Activated naive CD8-positive, alpha-beta T cell treated with anti-CD3 and anti-CD28 coated beads, Interleukin-2, amount 50 U/mL, for 24 hours (primary cell): ENCODE results near the gene AQP9.
"Not testable (repeated sequence)": the region's sequence is repeated elsewhere in the genome, so short reads cannot be mapped to it uniquely, and the experiment has no call there.

Source experiments
- ATAC-seq: fragments of 150-1000 bp; cut with Tn5 transposase; one replicate; pipeline ENCODE4 v1.10.0; 2021
- DNase-seq: peaks from one replicate; pipeline ENCODE4 v3.0.0; 2021
- H3K27ac Mint-ChIP-seq: one replicate; pipeline ENCODE4 v1.8.0; 2021; ENCODE audit warnings: mild to moderate bottlenecking, mixed read lengths
- H3K27me3 Mint-ChIP-seq: one replicate; pipeline ENCODE4 v1.8.0; 2021; ENCODE audit warnings: mixed read lengths
- H3K36me3 Mint-ChIP-seq: one replicate; pipeline ENCODE4 v1.8.0; 2021; ENCODE audit warnings: low read depth, mixed read lengths
- H3K4me1 Mint-ChIP-seq: one replicate; pipeline ENCODE4 v1.8.0; 2021; ENCODE audit warnings: mixed read lengths
- H3K4me3 Mint-ChIP-seq: one replicate; pipeline ENCODE4 v1.8.0; 2021; ENCODE audit warnings: mild to moderate bottlenecking, moderate library complexity, mixed read lengths
- H3K9me3 Mint-ChIP-seq: one replicate; pipeline ENCODE4 v1.8.0; 2021; ENCODE audit warnings: mixed read lengths

AQP9 gene, protein sequence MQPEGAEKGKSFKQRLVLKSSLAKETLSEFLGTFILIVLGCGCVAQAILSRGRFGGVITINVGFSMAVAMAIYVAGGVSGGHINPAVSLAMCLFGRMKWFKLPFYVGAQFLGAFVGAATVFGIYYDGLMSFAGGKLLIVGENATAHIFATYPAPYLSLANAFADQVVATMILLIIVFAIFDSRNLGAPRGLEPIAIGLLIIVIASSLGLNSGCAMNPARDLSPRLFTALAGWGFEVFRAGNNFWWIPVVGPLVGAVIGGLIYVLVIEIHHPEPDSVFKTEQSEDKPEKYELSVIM

GRCh38 chr15:58138106-58138505 lies at the start of gene AQP9:
TSS of gene AQP9 (plus strand) at chr15:58138381. CDS start at chr15:58138566, 185 bp downstream.
- Mint-ChIP-seq H3K4me1 (peaks cover 15% of the 10 kb centered on the region), H3K27me3 (peaks cover 17% of the 10 kb centered on the region), H3K9me3 (no peaks in the 10 kb centered on the region), H3K36me3 (no peaks in the 10 kb centered on the region), H3K4me3 (no peak within 1 kb of the TSS), H3K27ac (no peak within 1 kb of the TSS)
- no peak for ATAC-seq
- DNase-seq, result no peak

- Mint-ChIP-seq H3K36me3 (no peaks in the 10 kb centered on the region), H3K9me3 (no peaks in the 10 kb centered on the region), H3K27me3 (peaks cover 24% of the 10 kb centered on the region), H3K4me1 (no peaks in the 10 kb centered on the region), H3K4me3 (no peak overlapping the region), H3K27ac (no peak overlapping the region)
- DNase-seq, result no peak
- no peak for ATAC-seq
Observed at GRCh38 chr15:58095415-58095814, 42.8 kb upstream of the AQP9 start.

DNA sequence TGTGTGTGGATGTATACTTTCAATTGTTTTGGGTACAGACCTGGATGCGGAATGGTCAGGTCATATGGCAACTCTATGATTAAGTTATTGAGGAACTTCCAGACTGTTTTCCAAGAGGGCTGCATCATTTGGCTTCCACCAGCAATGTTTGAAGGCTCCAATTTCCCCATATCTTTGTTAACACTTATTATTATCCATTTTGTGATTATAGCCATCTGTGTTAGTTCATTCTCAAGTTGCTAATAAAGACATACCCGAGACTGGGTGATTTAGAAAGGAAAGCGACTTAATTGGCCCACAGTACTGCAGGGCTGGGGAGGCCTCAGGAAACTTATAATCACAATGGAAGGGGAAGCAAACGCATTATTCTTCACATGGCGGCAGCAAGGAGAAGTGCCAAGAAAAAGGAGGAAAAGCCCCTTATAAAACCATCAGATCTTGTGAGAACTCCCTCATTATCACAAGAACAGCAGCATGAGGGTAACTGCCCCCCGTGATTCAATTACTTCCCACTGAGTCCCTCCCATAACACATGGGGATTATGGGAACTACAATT lies 41.6 kb upstream of the AQP9 start:
- H3K36me3 Mint-ChIP-seq, result no peaks in the 10 kb centered on the region
- no peak for ATAC-seq
- no peaks in the 10 kb centered on the region for H3K9me3 Mint-ChIP-seq
- no peak for DNase-seq
- H3K4me1 Mint-ChIP-seq, result no peaks in the 10 kb centered on the region
- H3K27ac Mint-ChIP-seq, result no peak overlapping the region
- peaks cover 34% of the 10 kb centered on the region for H3K27me3 Mint-ChIP-seq
- H3K4me3 Mint-ChIP-seq, result no peak overlapping the region

GRCh38 chr15:58103482-58103881 lies 34.7 kb upstream of the AQP9 start:
- Mint-ChIP-seq H3K9me3 (no peaks in the 10 kb centered on the region), H3K4me3 (no peak overlapping the region)

DNA sequence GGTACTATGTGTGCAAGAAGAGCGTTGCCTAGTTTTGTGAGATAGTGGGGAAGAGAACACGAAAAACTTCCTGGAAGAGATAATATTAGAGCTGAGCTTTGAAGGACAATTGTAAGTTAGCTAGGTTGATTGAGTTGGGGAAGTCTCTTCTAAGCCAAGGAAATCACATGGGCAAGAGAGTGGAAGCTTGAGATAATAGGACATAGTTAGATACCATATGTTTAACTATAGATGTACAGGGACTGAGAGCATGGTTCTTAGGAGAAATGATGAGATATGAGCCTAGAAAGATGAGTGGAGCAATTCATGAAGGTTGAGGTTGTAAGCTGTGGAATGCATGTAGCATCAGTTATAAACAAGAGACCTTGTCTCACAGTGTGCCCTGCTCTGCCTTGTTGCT lies 30.1 kb upstream of the AQP9 start:
- Mint-ChIP-seq H3K4me1 (no peaks in the 10 kb centered on the region), H3K27me3 (peaks cover 35% of the 10 kb centered on the region), H3K36me3 (no peaks in the 10 kb centered on the region), H3K4me3 (no peak overlapping the region), H3K27ac (no peak overlapping the region), H3K9me3 (no peaks in the 10 kb centered on the region)
- DNase-seq, result no peak
- ATAC-seq, result no peak

More at GRCh38 chr15:58103482-58103881, 34.7 kb upstream of the AQP9 start:
- H3K27ac Mint-ChIP-seq, result no peak overlapping the region
- H3K27me3 Mint-ChIP-seq, result peaks cover 48% of the 10 kb centered on the region
- H3K4me1 Mint-ChIP-seq, result no peaks in the 10 kb centered on the region
- no peak for DNase-seq
- H3K36me3 Mint-ChIP-seq, result no peaks in the 10 kb centered on the region
- ATAC-seq, result no peak

DNA sequence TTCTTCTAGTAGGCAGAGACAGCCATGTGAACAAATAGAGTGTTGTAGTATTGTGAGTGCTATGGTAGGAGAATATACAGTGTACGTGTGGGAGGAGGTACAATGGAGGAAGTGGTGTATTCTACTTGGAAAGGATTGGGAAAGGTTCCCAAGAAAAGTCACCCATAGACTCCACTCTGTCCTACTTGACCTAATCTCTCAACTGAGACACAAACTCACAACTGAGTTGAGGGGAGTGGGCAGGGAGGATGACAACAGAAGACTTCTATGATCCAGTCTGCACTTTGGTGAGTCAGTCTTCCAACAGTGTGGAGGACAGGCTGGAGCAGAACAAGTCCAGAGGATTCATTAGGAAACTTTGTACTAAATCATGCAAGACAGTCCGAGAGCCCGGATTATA lies 28.8 kb upstream of the AQP9 start:
- no peaks in the 10 kb centered on the region for H3K4me1 Mint-ChIP-seq
- H3K36me3 Mint-ChIP-seq, result no peaks in the 10 kb centered on the region
- no peak overlapping the region for H3K4me3 Mint-ChIP-seq
- no peaks in the 10 kb centered on the region for H3K9me3 Mint-ChIP-seq
- H3K27ac Mint-ChIP-seq, result no peak overlapping the region
- DNase-seq (no peak), ATAC-seq (no peak)
- peaks cover 35% of the 10 kb centered on the region for H3K27me3 Mint-ChIP-seq

GRCh38 chr15:58110999-58111717 lies 27.0 kb upstream of the AQP9 start:
- Mint-ChIP-seq H3K27me3 (peaks cover 34% of the 10 kb centered on the region), H3K4me1 (no peaks in the 10 kb centered on the region), H3K9me3 (no peaks in the 10 kb centered on the region), H3K36me3 (no peaks in the 10 kb centered on the region), H3K4me3 (no peak overlapping the region), H3K27ac (no peak overlapping the region)
- DNase-seq (no peak), ATAC-seq (no peak)

DNA sequence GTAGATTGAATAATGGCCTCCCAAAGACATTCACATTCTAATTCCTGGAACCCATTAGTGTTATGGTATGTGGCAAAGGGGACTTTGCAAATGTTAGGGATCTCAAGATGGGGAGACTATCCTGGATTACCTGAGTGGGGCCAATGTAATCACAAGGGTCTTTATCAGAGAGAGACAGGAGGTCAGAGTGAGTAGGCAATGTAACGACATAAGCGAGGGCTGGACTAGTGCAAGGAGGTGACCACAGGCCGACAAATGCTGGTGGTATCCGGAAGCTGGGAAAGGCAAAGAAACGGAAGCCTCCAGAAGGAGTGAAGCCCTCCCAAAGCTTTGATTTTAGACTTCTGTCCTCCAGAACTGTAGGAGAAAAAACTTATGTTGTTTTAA lies 26.5 kb upstream of the AQP9 start:
- no peak overlapping the region for H3K27ac Mint-ChIP-seq
- H3K4me1 Mint-ChIP-seq, result no peaks in the 10 kb centered on the region
- peaks cover 31% of the 10 kb centered on the region for H3K27me3 Mint-ChIP-seq
- no peak for ATAC-seq
- H3K36me3 Mint-ChIP-seq, result no peaks in the 10 kb centered on the region
- no peak overlapping the region for H3K4me3 Mint-ChIP-seq
- DNase-seq, result no peak
- no peaks in the 10 kb centered on the region for H3K9me3 Mint-ChIP-seq

GRCh38 chr15:58113358-58113757 lies 24.8 kb upstream of the AQP9 start:
- not testable (repeated sequence) for H3K9me3 Mint-ChIP-seq, H3K4me1 Mint-ChIP-seq, H3K4me3 Mint-ChIP-seq, H3K27ac Mint-ChIP-seq, ATAC-seq, DNase-seq, H3K36me3 Mint-ChIP-seq
- peaks cover 30% of the 10 kb centered on the region for H3K27me3 Mint-ChIP-seq

DNA sequence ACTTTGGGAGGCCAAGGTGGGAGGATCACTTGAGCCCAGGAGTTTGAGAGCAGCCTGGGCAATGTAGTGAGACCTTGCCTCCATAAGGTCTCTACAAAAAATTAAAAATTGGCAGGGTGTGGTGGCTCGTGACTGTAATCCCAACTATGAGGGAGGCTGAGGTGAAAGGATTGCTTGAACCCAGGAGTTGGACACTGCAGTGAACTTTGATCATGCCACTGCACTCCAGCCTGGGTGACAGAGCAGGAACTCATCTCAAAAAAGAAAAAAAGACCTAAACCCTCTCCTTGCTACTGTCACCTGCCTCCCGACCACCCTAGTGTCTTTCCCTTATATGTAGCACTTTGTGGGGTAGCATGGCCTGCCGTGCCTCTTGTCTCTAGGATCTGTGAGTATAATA lies 23.8 kb upstream of the AQP9 start:
- no peak overlapping the region for H3K27ac Mint-ChIP-seq
- H3K4me3 Mint-ChIP-seq, result no peak overlapping the region
- peaks cover 30% of the 10 kb centered on the region for H3K27me3 Mint-ChIP-seq
- ATAC-seq (no peak), DNase-seq (no peak)
- H3K4me1 Mint-ChIP-seq, result no peaks in the 10 kb centered on the region
- H3K9me3 Mint-ChIP-seq, result no peaks in the 10 kb centered on the region
- no peaks in the 10 kb centered on the region for H3K36me3 Mint-ChIP-seq

GRCh38 chr15:58114812-58115211 lies 23.4 kb upstream of the AQP9 start:
- H3K27ac Mint-ChIP-seq, result no peak overlapping the region
- H3K9me3 Mint-ChIP-seq, result no peaks in the 10 kb centered on the region
- no peak overlapping the region for H3K4me3 Mint-ChIP-seq
- H3K27me3 Mint-ChIP-seq, result peaks cover 30% of the 10 kb centered on the region
- no peak for ATAC-seq
- H3K36me3 Mint-ChIP-seq, result no peaks in the 10 kb centered on the region
- no peak for DNase-seq
- H3K4me1 Mint-ChIP-seq, result no peaks in the 10 kb centered on the region

DNA sequence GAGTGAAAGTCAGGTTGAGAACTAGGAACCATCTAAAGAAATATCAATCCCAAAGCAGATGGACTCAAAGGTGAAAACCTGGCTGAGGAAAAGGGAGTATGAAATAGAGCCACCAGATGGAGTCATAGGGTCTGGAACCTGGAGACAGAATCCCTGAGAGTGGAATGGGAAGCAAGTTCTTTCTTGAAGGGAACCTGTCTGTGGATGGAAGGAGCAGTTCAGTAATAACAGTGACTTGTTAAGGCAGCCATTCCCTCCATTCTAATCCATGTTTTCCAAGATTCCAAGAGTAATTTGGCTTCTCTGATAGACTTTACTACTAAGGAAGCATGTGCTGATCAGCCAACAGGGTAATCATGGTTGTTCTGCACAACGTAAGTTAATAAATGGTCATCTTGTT lies 22.5 kb upstream of the AQP9 start:
- H3K27me3 Mint-ChIP-seq, result peaks cover 30% of the 10 kb centered on the region
- H3K4me1 Mint-ChIP-seq, result no peaks in the 10 kb centered on the region
- no peaks in the 10 kb centered on the region for H3K9me3 Mint-ChIP-seq
- DNase-seq, result no peak
- no peak overlapping the region for H3K4me3 Mint-ChIP-seq
- no peaks in the 10 kb centered on the region for H3K36me3 Mint-ChIP-seq
- no peak overlapping the region for H3K27ac Mint-ChIP-seq
- ATAC-seq, result no peak

GRCh38 chr15:58117619-58118018 lies 20.6 kb upstream of the AQP9 start:
- DNase-seq (no peak), ATAC-seq (no peak)
- Mint-ChIP-seq H3K27ac (no peak overlapping the region), H3K36me3 (no peaks in the 10 kb centered on the region), H3K27me3 (peaks cover 25% of the 10 kb centered on the region), H3K4me1 (no peaks in the 10 kb centered on the region), H3K9me3 (no peaks in the 10 kb centered on the region), H3K4me3 (no peak overlapping the region)

GRCh38 chr15:58118272-58118671 lies 19.9 kb upstream of the AQP9 start:
- ATAC-seq, result no peak
- Mint-ChIP-seq H3K27ac (no peak overlapping the region), H3K4me3 (no peak overlapping the region)

DNA sequence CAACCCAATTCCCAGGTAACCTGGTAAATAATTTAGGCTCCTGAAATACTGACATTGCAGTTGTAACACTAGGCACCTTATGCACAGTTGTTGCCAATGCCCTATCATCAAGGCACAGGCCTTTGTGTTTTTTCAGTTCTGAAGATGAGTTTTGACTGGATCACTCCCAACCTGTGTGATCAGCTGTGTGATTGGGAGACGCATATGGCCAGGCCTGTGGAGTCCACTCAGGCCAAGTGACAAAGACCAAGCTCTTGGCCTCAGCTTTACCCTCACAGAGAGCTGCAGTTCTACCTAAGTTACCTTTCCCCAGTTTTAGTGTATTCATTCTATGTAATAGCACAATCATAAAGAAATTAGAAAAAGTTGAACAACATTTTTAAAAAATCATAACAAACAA lies 19.2 kb upstream of the AQP9 start:
- Mint-ChIP-seq H3K27ac (no peak overlapping the region), H3K4me3 (no peak overlapping the region), H3K27me3 (peaks cover 19% of the 10 kb centered on the region), H3K4me1 (no peaks in the 10 kb centered on the region), H3K36me3 (no peaks in the 10 kb centered on the region), H3K9me3 (no peaks in the 10 kb centered on the region)
- ATAC-seq, result no peak
- DNase-seq, result no peak

More at GRCh38 chr15:58118272-58118671, 19.9 kb upstream of the AQP9 start:
- DNase-seq, result no peak
- Mint-ChIP-seq H3K4me1 (no peaks in the 10 kb centered on the region), H3K27me3 (peaks cover 21% of the 10 kb centered on the region), H3K36me3 (no peaks in the 10 kb centered on the region), H3K9me3 (no peaks in the 10 kb centered on the region)
